KMS-11 (cell line): ENCODE results near the gene EML4.

Source experiments
- H2AFZ ChIP-seq: fragments of 200-600 bp; sonication (generic); 2 replicates; pipeline ENCODE4 v1.6.1; 2016; ENCODE audit warnings: antibody characterized with exemption, mixed run types, low read depth
- H3K27ac ChIP-seq: fragments of 200-600 bp; sonication (generic); 2 replicates; pipeline ENCODE4 v1.6.1; 2016; ENCODE audit warnings: mild to moderate bottlenecking, mixed run types
- H3K27me3 ChIP-seq: fragments of 200-600 bp; sonication (generic); 2 replicates; pipeline ENCODE4 v1.6.1; 2017; ENCODE audit warnings: mild to moderate bottlenecking, low read depth, mixed run types, moderate library complexity; ENCODE audit not compliant: insufficient read depth
- H3K36me3 ChIP-seq: fragments of 200-600 bp; sonication (generic); 2 replicates; pipeline ENCODE4 v1.6.1; 2017; ENCODE audit warnings: mild to moderate bottlenecking, mixed run types; ENCODE audit not compliant: insufficient read depth
- H3K4me1 ChIP-seq: fragments of 200-600 bp; sonication (generic); 2 replicates; pipeline ENCODE4 v1.6.1; 2016; ENCODE audit warnings: mild to moderate bottlenecking, low read depth, mixed run types; ENCODE audit not compliant: poor library complexity, severe bottlenecking
- H3K4me2 ChIP-seq: fragments of 200-600 bp; sonication (generic); 2 replicates; pipeline ENCODE4 v1.7.0; 2016; ENCODE audit warnings: mild to moderate bottlenecking, mixed run types
- H3K4me3 ChIP-seq: fragments of 200-600 bp; sonication (generic); IDR thresholded peaks from 2 replicates; pipeline ENCODE4 v1.6.1; 2017; ENCODE audit warnings: low read depth, low read length, mixed read lengths; ENCODE audit not compliant: insufficient read depth
- H3K79me2 ChIP-seq: fragments of 200-600 bp; sonication (generic); 2 replicates; pipeline ENCODE4 v1.6.1; 2016; ENCODE audit warnings: low read depth, mixed run types; ENCODE audit not compliant: insufficient read depth
- H3K9ac ChIP-seq: fragments of 200-600 bp; sonication (generic); 2 replicates; pipeline ENCODE4 v1.6.1; 2016; ENCODE audit warnings: mild to moderate bottlenecking, mixed run types
- H4K20me1 ChIP-seq: fragments of 200-600 bp; sonication (generic); 2 replicates; pipeline ENCODE4 v1.6.1; 2016; ENCODE audit warnings: mild to moderate bottlenecking, mixed run types; ENCODE audit not compliant: insufficient read depth
- CTCF ChIP-seq: fragments of 200-600 bp; sonication (generic); conservative IDR thresholded peaks from 2 replicates; pipeline ENCODE4 v1.6.1; 2017; ENCODE audit warnings: low read depth, mild to moderate bottlenecking, antibody characterized with exemption, low read length, moderate library complexity, mixed read lengths

Gene EML4

GRCh38 chr2:42191285-42192009, 22.3 kb downstream of the EML4 start:
- TF ChIP-seq CTCF: no peak
- H3K4me1 ChIP-seq: peaks cover 87% of the 10 kb centered on the region
- no peak overlapping the region for H2AFZ ChIP-seq
- no peaks in the 10 kb centered on the region for H3K27me3 ChIP-seq
- H3K36me3 ChIP-seq: no peaks in the 10 kb centered on the region
- H3K4me2 ChIP-seq: peak overlapping the region; percentile 76; the same call in 1 of the 2 replicates
- H3K4me3 ChIP-seq: no peak overlapping the region
- H3K79me2 ChIP-seq: peaks cover 96% of the 10 kb centered on the region
- no peak overlapping the region for H3K9ac ChIP-seq
- peaks cover 29% of the 10 kb centered on the region; the same call in 1 of the 2 replicates for H4K20me1 ChIP-seq
- peak overlapping the region; percentile 52; the same call in 1 of the 2 replicates for H3K27ac ChIP-seq

GRCh38 chr2:42192010-42192373, 22.8 kb downstream of the EML4 start:
- Histone ChIP-seq H3K27ac (peak overlapping the region; percentile 52), H3K9ac (no peak overlapping the region), H4K20me1 (peaks cover 30% of the 10 kb centered on the region; the same call in 1 of the 2 replicates), H3K79me2 (peaks cover 99% of the 10 kb centered on the region), H3K36me3 (no peaks in the 10 kb centered on the region), H3K27me3 (no peaks in the 10 kb centered on the region), H3K4me3 (no peak overlapping the region), H3K4me1 (peaks cover 93% of the 10 kb centered on the region), H2AFZ (no peak overlapping the region), H3K4me2 (peak overlapping the region; percentile 76; the same call in 1 of the 2 replicates)
- TF ChIP-seq CTCF: no peak

- peak overlapping the region; percentile 59 for H3K4me3 ChIP-seq
- H4K20me1 ChIP-seq: peaks cover 38% of the 10 kb centered on the region; the same call in 1 of the 2 replicates
- peak overlapping the region; percentile 76 for H3K4me2 ChIP-seq
- peak overlapping the region; percentile 1; the same call in 1 of the 2 replicates for H3K9ac ChIP-seq
- TF ChIP-seq CTCF: no peak
- H3K4me1 ChIP-seq: peaks cover 98% of the 10 kb centered on the region
- H3K36me3 ChIP-seq: no peaks in the 10 kb centered on the region
- no peak overlapping the region for H2AFZ ChIP-seq
- no peaks in the 10 kb centered on the region for H3K27me3 ChIP-seq
- H3K27ac ChIP-seq: peak overlapping the region; percentile 52
- peaks cover 99% of the 10 kb centered on the region for H3K79me2 ChIP-seq
Observed at GRCh38 chr2:42192652-42193566, 23.8 kb downstream of the EML4 start.

GRCh38 chr2:42193722-42194187, 24.6 kb downstream of the EML4 start:
- peaks cover 99% of the 10 kb centered on the region for H3K79me2 ChIP-seq
- peaks cover 38% of the 10 kb centered on the region; the same call in 1 of the 2 replicates for H4K20me1 ChIP-seq
- H3K9ac ChIP-seq: no peak overlapping the region
- peak overlapping the region; percentile 59 for H3K4me3 ChIP-seq
- peak overlapping the region; percentile 52 for H3K27ac ChIP-seq
- peak overlapping the region; percentile 76 for H3K4me2 ChIP-seq
- no peak overlapping the region for H2AFZ ChIP-seq
- no peaks in the 10 kb centered on the region for H3K27me3 ChIP-seq
- TF ChIP-seq CTCF: no peak
- no peaks in the 10 kb centered on the region for H3K36me3 ChIP-seq
- peaks cover 100% of the 10 kb centered on the region for H3K4me1 ChIP-seq
